PC-3 (cell line): ENCODE data around the gene ID2. TPM values are rescaled to one million over a fixed set of nuclear protein-coding genes. Genes with fewer than 3 reads are reported as not detected.

Source experiments
- ATAC-seq: fragments of 200-7000 bp; cut with Tn5 transposase; 2 replicates; pipeline ENCODE4 v1.9.1; 2020; ENCODE audit warnings: mild to moderate bottlenecking, moderate library complexity
- BruUV-seq: library from RNA; stranded (reverse); fragments of 400-500 nt; replicated peaks from 2 replicates; lab custom pipeline; 2021; lab: Mats Ljungman, UMichigan
- CTCF ChIA-PET: fragments of 300-600 bp; sonication (Branson Sonifier 250); formaldehyde crosslinking; loops from one replicate; lab custom pipeline; 2022; ENCODE audit warnings: antibody characterized with exemption; lab: Charles Lee
- POLR2A ChIA-PET: fragments of 300-600 bp; sonication (Branson Sonifier 250); formaldehyde crosslinking; loops from one replicate; lab custom pipeline; 2022; ENCODE audit warnings: antibody characterized with exemption; ENCODE audit not compliant: unreplicated experiment; lab: Charles Lee
- DNase-seq: peaks from one replicate; pipeline ENCODE4 v3.0.0-alpha.2; 2015
- H2AFZ ChIP-seq: fragments of 300-600 bp; sonication (generic); 2 replicates; pipeline ENCODE4 v1.6.0; 2016; ENCODE audit warnings: antibody characterized with exemption, low read length
- H3F3A ChIP-seq: fragments of 300-600 bp; sonication (generic); one replicate; pipeline ENCODE4 v1.6.0; 2017; ENCODE audit warnings: antibody characterized with exemption, low read length, control low read depth, mild to moderate bottlenecking; ENCODE audit not compliant: unreplicated experiment
- H3K27ac ChIP-seq: fragments of 300-600 bp; sonication (generic); 2 replicates; pipeline ENCODE4 v1.5.1; 2016; ENCODE audit warnings: mild to moderate bottlenecking, low read length
- H3K27me3 ChIP-seq: fragments of 300-600 bp; sonication (generic); 2 replicates; pipeline ENCODE4 v1.6.1; 2016; ENCODE audit warnings: low read length, mixed read lengths
- H3K36me3 ChIP-seq: fragments of 300-600 bp; sonication (generic); 2 replicates; pipeline ENCODE4 v1.6.1; 2016; ENCODE audit warnings: low read depth, mixed run types, low read length, mixed read lengths
- H3K4me1 ChIP-seq: fragments of 300-600 bp; sonication (generic); 2 replicates; pipeline ENCODE4 v1.5.1; 2016; ENCODE audit warnings: low read length; ENCODE audit not compliant: insufficient read depth
- H3K4me2 ChIP-seq: fragments of 300-600 bp; sonication (generic); 2 replicates; pipeline ENCODE4 v1.6.0; 2016; ENCODE audit warnings: low read length
- H3K4me3 ChIP-seq: fragments of 300-600 bp; sonication (generic); 2 replicates; pipeline ENCODE4 v1.5.1; 2016; ENCODE audit warnings: mild to moderate bottlenecking, low read length, mixed read lengths
- H3K79me2 ChIP-seq: fragments of 300-600 bp; sonication (generic); 2 replicates; pipeline ENCODE4 v1.6.1; 2017; ENCODE audit warnings: low read length, mixed read lengths
- H3K9ac ChIP-seq: fragments of 300-600 bp; sonication (generic); 2 replicates; pipeline ENCODE4 v1.6.0; 2016; ENCODE audit warnings: mild to moderate bottlenecking, low read length
- H3K9me2 ChIP-seq: fragments of 300-600 bp; sonication (generic); replicated peaks from 2 replicates; pipeline ENCODE4 v1.6.1; 2016; ENCODE audit warnings: mixed run types, low read length, mixed read lengths
- H3K9me3 ChIP-seq: fragments of 300-600 bp; sonication (generic); 2 replicates; pipeline ENCODE4 v1.6.1; 2016; ENCODE audit warnings: low read length, mixed read lengths
- H4K20me1 ChIP-seq: fragments of 300-600 bp; sonication (generic); 2 replicates; pipeline ENCODE4 v1.6.1; 2016; ENCODE audit warnings: low read length, mixed read lengths
- EZH2 ChIP-seq: fragments of 300-600 bp; sonication (generic); IDR thresholded peaks from one replicate; pipeline ENCODE4 v1.6.1; 2017; ENCODE audit warnings: antibody characterized with exemption, mild to moderate bottlenecking, low read length; ENCODE audit not compliant: unreplicated experiment
- EZH2phosphoT487 ChIP-seq: fragments of 300-600 bp; sonication (generic); IDR thresholded peaks from 2 replicates; pipeline ENCODE4 v1.6.1; 2018; ENCODE audit warnings: mild to moderate bottlenecking, antibody characterized with exemption, low read length, borderline replicate concordance
- intact Hi-C: fragments of 100-400 bp; cut with micrococcal nuclease; formaldehyde crosslinking; loops from 2 replicates; pipeline ENCODE4 v1.9.0; 2023
- total RNA-seq: library from RNA; depleted of rRNA; stranded (reverse); fragments of >200 nt; gene quantifications from 2 replicates; pipeline ENCODE4 v1.2.3, GENCODE V29; 2014
- TF ChIP-seq, protein P1 (sequence below): fragments of 300-600 bp; sonication (generic); conservative IDR thresholded peaks from 2 replicates; pipeline ENCODE4 v1.5.1; 2017; ENCODE audit warnings: antibody characterized with exemption, low read depth, mild to moderate bottlenecking, low read length

ID2 gene
- total RNA-seq, 1 experiment from 2014 or later = 92.1 TPM

- peaks cover 7% of the 10 kb centered on the region; the same call in 1 of the 2 replicates for H3K4me1 ChIP-seq
- CTCF ChIA-PET = no interaction called here
- DNase-seq = no peak
- no peak overlapping the region for H3K9ac ChIP-seq
- H3K27me3 ChIP-seq = no peaks in the 10 kb centered on the region
- no peak overlapping the region for H3K27ac ChIP-seq
- POLR2A ChIA-PET = no interaction called here
- intact Hi-C loops = no loop called here
- no peak for ATAC-seq
- no TSS peak for BruUV-seq
- no peaks in the 10 kb centered on the region for H3K9me2 ChIP-seq
- no peaks in the 10 kb centered on the region for H3K79me2 ChIP-seq
- TF ChIP-seq EZH2 = no peak
- TF ChIP-seq, protein P1, sequence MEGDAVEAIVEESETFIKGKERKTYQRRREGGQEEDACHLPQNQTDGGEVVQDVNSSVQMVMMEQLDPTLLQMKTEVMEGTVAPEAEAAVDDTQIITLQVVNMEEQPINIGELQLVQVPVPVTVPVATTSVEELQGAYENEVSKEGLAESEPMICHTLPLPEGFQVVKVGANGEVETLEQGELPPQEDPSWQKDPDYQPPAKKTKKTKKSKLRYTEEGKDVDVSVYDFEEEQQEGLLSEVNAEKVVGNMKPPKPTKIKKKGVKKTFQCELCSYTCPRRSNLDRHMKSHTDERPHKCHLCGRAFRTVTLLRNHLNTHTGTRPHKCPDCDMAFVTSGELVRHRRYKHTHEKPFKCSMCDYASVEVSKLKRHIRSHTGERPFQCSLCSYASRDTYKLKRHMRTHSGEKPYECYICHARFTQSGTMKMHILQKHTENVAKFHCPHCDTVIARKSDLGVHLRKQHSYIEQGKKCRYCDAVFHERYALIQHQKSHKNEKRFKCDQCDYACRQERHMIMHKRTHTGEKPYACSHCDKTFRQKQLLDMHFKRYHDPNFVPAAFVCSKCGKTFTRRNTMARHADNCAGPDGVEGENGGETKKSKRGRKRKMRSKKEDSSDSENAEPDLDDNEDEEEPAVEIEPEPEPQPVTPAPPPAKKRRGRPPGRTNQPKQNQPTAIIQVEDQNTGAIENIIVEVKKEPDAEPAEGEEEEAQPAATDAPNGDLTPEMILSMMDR = no peak
- H3K4me3 ChIP-seq = no peak overlapping the region
- no peaks in the 10 kb centered on the region for H4K20me1 ChIP-seq
- H3F3A ChIP-seq = no peaks in the 10 kb centered on the region
- H3K4me2 ChIP-seq = no peak overlapping the region
- H3K36me3 ChIP-seq = no peaks in the 10 kb centered on the region
- H3K9me3 ChIP-seq = no peaks in the 10 kb centered on the region
- no peak overlapping the region for H2AFZ ChIP-seq
These were observed 18.0 kb downstream of the ID2 start for GRCh38 chr2:8699839-8700238.

- ChIA-PET CTCF (interaction anchor here (0.6 kb wide), 1 partner anchor 15 kb away, joined by 3 read pairs; no protein-coding TSS in a partner anchor), POLR2A (no interaction called here)
- Histone ChIP-seq H3K79me2 (no peaks in the 10 kb centered on the region), H3K9ac (no peak overlapping the region), H3K4me3 (no peak overlapping the region), H3K27ac (no peak overlapping the region), H3K4me2 (no peak overlapping the region), H3F3A (no peaks in the 10 kb centered on the region), H3K27me3 (no peaks in the 10 kb centered on the region), H3K4me1 (no peaks in the 10 kb centered on the region), H3K9me2 (no peaks in the 10 kb centered on the region), H4K20me1 (no peaks in the 10 kb centered on the region), H3K9me3 (no peaks in the 10 kb centered on the region), H2AFZ (no peak overlapping the region), H3K36me3 (no peaks in the 10 kb centered on the region)
- ATAC-seq = no peak
- BruUV-seq = no TSS peak
- intact Hi-C loops = no loop called here
- no peak for TF ChIP-seq EZH2
- TF ChIP-seq EZH2phosphoT487 = no peak
- TF ChIP-seq, protein P1 = no peak
- no peak for DNase-seq
These were observed 20.0 kb downstream of the ID2 start for GRCh38 chr2:8701681-8702379.

- H3K4me3 ChIP-seq = no peak overlapping the region
- H2AFZ ChIP-seq = no peak overlapping the region
- no TSS peak for BruUV-seq
- H3F3A ChIP-seq = no peaks in the 10 kb centered on the region
- H3K9me2 ChIP-seq = no peaks in the 10 kb centered on the region
- ATAC-seq (no peak), DNase-seq (no peak)
- no peaks in the 10 kb centered on the region for H4K20me1 ChIP-seq
- H3K27ac ChIP-seq = no peak overlapping the region
- H3K4me2 ChIP-seq = no peak overlapping the region
- H3K36me3 ChIP-seq = no peaks in the 10 kb centered on the region
- H3K9ac ChIP-seq = no peak overlapping the region
- ChIA-PET CTCF (no interaction called here), POLR2A (no interaction called here)
- no peaks in the 10 kb centered on the region for H3K79me2 ChIP-seq
- H3K4me1 ChIP-seq = no peaks in the 10 kb centered on the region
- TF ChIP-seq EZH2phosphoT487 = no peak
- TF ChIP-seq, protein P1 = no peak
- no peak for TF ChIP-seq EZH2
- intact Hi-C loops = no loop called here
- H3K9me3 ChIP-seq = no peaks in the 10 kb centered on the region
- H3K27me3 ChIP-seq = no peaks in the 10 kb centered on the region
These were observed 23.1 kb downstream of the ID2 start for GRCh38 chr2:8704906-8705305.
